GM19351 (cell line): Measurements from ENCODE around the gene SPATS2.

ENCODE experiments used
- ATAC-seq: cut with Tn5 transposase; IDR thresholded peaks from one replicate; pipeline ENCODE4 v1.9.1; 2021; ENCODE audit warnings: mild to moderate bottlenecking, moderate library complexity; ENCODE audit not compliant: unreplicated experiment

The SPATS2 gene

GRCh38 chr12:49538510-49539403 is 171.5 kb downstream of the SPATS2 start, which contains the start of gene KCNH3:
KCNH3 (plus strand) TSS chr12:49539030; CDS start chr12:49539417, 387 bp downstream.
- no peak for ATAC-seq

- ATAC-seq = no peak
Measured at GRCh38 chr12:49539406-49540228, 172.4 kb downstream of the SPATS2 start.

DNA sequence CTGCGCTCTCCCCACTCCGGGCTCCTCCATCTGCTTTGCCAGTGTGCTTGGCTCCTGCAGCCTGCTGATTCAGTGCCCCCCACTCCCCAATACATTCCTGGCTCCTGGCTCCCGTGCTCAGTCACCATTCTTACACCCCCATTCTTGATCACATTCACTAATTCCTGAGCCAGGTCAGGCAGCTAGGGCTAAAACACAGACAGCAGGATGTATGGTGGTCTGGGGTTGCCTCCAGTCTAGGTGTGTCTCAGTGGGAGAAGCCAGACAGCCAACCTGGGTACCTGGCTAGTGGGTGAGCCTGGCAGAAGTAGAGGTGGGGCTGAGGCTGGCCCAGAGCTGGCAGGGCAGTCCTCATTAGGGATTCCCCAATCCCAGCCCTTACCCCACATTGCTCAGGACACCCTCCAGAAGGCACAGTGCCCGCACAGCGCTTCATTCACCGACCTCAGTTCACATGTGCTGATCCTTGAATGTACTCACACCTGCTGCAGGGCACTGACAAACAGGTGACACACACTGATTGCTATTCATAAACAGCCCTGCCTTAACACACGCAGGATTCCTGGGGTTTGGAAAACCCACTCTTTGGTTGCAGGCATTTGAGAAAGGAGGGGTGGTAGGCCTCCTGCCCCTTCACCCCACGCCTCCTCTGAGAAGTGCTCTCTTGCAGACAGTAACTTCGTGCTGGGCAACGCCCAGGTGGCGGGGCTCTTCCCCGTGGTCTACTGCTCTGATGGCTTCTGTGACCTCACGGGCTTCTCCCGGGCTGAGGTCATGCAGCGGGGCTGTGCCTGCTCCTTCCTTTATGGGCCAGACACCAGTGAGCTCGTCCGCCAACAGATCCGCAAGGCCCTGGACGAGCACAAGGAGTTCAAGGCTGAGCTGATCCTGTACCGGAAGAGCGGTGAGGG is 173.2 kb downstream of the SPATS2 start:
- ATAC-seq = no peak

DNA sequence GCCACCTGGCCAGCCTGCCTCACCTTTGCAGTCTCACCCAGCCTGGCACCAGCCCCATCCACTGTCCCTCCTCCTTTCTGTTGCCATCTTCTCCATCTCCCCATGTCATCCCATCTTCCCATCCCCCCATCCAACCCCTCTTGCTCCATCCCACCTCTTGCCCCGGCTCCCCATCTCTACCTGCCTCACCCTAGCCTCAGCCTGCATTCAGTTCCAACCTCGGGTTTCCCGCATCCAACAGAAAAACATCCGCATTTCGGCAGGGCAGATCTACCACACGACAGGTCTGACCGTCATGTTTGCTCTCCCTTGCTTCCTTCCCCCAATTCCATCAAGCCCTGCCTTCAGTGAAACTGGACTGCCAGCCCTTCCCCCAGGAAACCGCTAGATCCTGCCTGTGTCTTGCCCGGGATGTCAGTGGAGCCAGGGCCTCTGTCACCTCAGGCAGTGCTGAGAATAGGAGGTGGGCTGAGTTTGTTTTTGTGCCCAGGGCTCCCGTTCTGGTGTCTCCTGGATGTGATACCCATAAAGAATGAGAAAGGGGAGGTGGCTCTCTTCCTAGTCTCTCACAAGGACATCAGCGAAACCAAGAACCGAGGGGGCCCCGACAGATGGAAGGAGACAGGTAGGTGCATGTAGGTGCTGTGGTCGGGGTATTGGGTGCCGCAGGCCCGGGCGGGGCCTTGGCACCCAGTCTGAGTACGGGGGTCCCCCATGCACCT is 174.0 kb downstream of the SPATS2 start:
- no peak for ATAC-seq

DNA sequence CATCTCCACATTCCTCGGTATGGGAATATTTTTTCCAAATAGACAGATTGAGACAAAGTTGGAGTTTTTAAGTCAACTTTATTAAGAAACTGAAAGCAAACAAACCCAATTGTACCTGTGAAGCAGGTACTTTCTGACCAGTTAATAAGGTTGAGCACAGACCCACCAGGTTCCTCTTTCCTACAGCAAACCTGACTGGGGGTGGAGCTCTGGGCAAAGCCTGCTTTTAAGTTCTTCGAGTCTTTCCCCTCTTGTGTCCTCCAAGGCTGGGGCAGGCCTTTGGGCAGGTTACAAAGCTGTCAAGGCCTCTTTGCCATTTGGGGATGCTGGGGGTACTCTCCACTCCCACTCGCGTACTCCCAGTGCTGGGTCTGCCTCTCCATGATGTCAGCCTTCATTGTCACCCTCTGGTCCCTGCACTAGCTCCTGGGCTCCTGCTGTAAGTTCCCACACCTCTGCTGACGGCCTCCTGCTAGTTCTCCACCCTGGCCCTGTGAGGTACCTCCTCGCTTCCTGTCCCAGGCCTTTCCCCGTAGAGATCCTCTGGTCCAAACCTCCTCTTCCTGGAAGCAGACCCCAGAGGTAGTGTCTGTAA is 174.7 kb downstream of the SPATS2 start:
- no peak for ATAC-seq

GRCh38 chr12:49542592-49543160 is 175.4 kb downstream of the SPATS2 start:
- ATAC-seq = no peak

DNA sequence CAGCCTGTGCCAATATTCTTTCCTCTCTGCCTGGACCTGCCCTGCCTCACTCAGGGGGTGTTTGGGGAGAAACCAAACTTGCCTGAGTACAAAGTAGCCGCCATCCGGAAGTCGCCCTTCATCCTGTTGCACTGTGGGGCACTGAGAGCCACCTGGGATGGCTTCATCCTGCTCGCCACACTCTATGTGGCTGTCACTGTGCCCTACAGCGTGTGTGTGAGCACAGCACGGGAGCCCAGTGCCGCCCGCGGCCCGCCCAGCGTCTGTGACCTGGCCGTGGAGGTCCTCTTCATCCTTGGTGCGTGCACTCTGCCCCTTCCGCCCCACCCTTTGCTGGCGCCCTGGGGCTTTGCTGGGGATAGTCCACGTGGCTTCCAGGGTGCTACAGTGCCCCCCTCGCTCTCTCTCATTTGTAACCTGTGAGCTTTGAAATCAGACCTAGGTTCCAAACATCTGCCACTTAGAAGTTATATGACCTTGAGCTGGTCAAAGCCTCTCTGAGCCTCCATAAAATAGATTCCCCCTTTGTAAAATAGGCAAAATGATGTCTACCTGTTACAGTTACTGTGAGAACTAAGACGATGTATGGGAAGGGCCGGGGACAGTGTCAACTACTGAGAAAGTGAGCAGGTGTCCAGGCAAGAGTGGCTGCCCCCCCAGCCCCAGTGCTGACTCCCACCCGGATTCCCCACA is 176.1 kb downstream of the SPATS2 start:
- ATAC-seq = no peak

DNA sequence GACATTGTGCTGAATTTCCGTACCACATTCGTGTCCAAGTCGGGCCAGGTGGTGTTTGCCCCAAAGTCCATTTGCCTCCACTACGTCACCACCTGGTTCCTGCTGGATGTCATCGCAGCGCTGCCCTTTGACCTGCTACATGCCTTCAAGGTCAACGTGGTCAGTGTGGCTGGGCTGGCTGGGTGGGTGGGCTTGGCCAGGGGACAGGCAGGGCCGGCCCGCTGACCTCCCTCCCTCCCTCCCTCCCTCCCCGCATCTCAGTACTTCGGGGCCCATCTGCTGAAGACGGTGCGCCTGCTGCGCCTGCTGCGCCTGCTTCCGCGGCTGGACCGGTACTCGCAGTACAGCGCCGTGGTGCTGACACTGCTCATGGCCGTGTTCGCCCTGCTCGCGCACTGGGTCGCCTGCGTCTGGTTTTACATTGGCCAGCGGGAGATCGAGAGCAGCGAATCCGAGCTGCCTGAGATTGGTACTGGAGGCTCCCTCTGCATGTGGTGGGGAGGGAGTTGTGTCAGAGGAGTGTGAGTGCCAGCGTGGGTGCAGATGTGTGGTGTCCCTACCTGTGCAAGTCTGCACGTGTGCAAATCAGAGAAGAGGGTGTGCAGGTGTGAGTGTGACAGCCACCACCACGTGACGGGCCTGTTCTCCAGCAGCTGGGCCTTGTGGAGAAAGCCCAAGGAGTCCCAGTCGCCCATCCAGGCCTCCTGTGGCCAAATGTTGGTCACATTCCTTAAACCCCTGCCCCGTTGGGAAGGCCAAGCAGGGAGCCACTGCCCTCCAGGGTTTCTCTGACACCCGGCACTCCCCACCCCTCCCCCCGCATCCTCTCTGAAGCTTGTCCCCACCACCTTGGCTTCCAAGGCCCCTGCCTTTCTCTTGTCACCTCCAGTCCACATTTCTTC is 176.9 kb downstream of the SPATS2 start:
- ATAC-seq = no peak

- no peak for ATAC-seq
Measured at GRCh38 chr12:49545815-49546214, 178.6 kb downstream of the SPATS2 start.

DNA sequence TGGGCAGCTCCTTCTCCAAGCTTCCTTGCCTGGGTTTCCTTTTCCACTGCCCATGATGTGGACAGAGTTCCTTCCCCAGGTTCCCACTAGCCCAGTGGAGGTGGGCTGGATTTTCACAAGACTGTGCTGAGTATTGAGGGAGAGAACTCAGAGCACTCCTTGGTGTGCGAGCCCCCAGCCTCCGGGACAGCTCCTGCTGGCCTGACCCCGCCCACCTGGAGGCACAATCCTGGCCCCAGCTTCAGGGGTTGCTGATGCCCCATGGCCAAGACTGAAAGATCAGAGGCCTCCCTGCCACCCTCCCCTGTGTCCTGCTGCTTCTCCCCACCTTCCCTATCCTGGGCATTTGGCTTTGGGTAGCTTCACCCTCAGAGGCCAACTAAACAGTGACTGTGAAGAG is 179.2 kb downstream of the SPATS2 start:
- ATAC-seq = no peak

GRCh38 chr12:49547090-49547690 is 179.9 kb downstream of the SPATS2 start:
- ATAC-seq = no peak

GRCh38 chr12:49548481-49548821 is 181.2 kb downstream of the SPATS2 start:
- ATAC-seq = no peak

GRCh38 chr12:49548822-49549648 is 181.8 kb downstream of the SPATS2 start:
- no peak for ATAC-seq

- no peak for ATAC-seq
Measured at GRCh38 chr12:49549735-49550692, 182.8 kb downstream of the SPATS2 start.

DNA sequence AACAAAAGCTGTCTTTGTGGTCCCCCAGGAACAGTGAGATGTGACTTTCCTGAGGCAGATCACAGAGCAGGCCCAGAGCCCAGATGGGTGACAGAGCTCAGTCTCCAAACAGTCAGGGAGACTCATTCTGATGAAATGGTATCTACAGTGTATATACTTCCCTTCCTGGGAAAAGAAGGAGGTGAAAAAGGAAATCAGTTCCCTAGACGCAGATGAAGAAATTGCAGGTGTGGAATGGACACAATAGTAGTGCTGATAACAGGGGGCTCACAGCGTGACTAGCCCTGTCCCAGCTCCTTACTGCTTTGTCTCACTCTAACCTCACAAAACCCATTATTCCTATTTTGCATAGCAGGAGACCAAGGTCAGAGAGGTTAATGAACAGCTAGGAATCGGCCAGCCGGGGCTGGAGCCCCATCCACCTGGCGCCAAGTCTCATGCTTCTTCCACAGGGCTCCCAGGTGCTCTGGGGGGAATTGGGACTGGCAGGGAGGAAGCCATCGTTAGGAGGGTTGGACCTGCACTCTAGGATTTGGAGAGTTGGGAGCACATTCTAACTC is 183.5 kb downstream of the SPATS2 start:
- ATAC-seq = no peak
